ENCODE results near the gene ST7.

DNA sequence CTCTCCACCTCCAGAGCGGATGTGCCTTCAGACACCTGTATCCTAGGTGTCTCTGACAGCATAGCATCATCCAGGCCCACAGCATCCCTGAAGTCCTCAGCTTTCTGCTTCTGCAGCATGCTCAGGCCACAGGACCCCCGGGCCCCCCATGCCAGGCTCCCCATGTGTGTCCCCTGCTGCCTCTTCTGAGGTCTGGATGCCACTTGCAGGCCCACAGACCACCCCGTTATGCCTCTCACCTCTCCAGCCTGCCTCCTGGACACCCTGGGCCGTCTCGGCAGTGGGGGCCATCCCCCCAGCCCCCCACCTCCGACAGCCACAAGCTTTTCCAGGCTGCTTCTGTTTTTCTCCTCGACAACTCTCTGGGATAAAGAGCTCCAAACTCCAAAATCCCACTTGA lies 285.2 kb downstream of the ST7 start:
- no peak for TF ChIP-seq POLR2A (IDR thresholded peaks at IDR 0.05)
- TF ChIP-seq, protein P1, sequence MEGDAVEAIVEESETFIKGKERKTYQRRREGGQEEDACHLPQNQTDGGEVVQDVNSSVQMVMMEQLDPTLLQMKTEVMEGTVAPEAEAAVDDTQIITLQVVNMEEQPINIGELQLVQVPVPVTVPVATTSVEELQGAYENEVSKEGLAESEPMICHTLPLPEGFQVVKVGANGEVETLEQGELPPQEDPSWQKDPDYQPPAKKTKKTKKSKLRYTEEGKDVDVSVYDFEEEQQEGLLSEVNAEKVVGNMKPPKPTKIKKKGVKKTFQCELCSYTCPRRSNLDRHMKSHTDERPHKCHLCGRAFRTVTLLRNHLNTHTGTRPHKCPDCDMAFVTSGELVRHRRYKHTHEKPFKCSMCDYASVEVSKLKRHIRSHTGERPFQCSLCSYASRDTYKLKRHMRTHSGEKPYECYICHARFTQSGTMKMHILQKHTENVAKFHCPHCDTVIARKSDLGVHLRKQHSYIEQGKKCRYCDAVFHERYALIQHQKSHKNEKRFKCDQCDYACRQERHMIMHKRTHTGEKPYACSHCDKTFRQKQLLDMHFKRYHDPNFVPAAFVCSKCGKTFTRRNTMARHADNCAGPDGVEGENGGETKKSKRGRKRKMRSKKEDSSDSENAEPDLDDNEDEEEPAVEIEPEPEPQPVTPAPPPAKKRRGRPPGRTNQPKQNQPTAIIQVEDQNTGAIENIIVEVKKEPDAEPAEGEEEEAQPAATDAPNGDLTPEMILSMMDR (IDR thresholded peaks at IDR 0.05) = no peak
